ENCODE results near the gene AKR1B15. TPM values are rescaled to one million over a fixed set of nuclear protein-coding genes. Genes with fewer than 3 reads are reported as not detected.
A peak's percentile ranks its signal among the peaks of the same experiment; 100 is the strongest.

Gene AKR1B15
- total RNA-seq, 1 experiment from 2014 or later, result 0.73 TPM

DNA sequence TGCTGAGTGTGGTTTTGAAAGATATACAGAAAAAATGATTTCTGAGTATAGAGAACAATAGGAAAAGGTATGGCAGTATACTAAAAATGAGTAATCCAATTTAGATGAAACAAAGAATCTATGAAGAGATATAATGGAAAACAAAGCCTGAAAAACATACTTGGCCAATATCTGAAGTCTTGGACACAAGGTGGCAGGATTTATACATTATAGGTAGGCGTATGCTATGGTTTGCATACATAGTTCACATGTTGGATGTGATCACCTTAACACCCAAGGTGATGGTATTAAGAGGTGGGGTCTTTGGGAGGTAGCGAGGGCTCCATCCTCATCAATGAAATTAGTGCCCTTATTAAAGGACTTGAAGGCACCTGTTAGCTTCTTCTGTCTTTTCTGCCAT is 63.3 kb downstream of the AKR1B15 start:
- CTCF ChIA-PET, result no interaction called here
- no peaks in the 10 kb centered on the region for H3K36me3 Mint-ChIP-seq (ENCODE audit: insufficient read depth, unreplicated experiment)
- intact Hi-C loops (cut with micrococcal nuclease; ENCODE audit: unreplicated experiment), result no loop called here
- H3K4me1 Mint-ChIP-seq (ENCODE audit: low read depth, unreplicated experiment), result peaks cover 12% of the 10 kb centered on the region
- H3K4me3 Mint-ChIP-seq (ENCODE audit: low read depth, unreplicated experiment), result no peak overlapping the region
- no peak for DNase-seq
- peaks cover 21% of the 10 kb centered on the region for H3K27me3 Mint-ChIP-seq (ENCODE audit: unreplicated experiment)
- no TSS peak for BruUV-seq (replicated peaks)
- TF ChIP-seq, protein P1, sequence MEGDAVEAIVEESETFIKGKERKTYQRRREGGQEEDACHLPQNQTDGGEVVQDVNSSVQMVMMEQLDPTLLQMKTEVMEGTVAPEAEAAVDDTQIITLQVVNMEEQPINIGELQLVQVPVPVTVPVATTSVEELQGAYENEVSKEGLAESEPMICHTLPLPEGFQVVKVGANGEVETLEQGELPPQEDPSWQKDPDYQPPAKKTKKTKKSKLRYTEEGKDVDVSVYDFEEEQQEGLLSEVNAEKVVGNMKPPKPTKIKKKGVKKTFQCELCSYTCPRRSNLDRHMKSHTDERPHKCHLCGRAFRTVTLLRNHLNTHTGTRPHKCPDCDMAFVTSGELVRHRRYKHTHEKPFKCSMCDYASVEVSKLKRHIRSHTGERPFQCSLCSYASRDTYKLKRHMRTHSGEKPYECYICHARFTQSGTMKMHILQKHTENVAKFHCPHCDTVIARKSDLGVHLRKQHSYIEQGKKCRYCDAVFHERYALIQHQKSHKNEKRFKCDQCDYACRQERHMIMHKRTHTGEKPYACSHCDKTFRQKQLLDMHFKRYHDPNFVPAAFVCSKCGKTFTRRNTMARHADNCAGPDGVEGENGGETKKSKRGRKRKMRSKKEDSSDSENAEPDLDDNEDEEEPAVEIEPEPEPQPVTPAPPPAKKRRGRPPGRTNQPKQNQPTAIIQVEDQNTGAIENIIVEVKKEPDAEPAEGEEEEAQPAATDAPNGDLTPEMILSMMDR (IDR thresholded peaks at IDR 0.05; ENCODE audit: unreplicated experiment), result no peak
- H3K27ac Mint-ChIP-seq (ENCODE audit: unreplicated experiment), result no peak overlapping the region
- H3K9me3 Mint-ChIP-seq (ENCODE audit: low read depth, unreplicated experiment), result peaks cover 3% of the 10 kb centered on the region

DNA sequence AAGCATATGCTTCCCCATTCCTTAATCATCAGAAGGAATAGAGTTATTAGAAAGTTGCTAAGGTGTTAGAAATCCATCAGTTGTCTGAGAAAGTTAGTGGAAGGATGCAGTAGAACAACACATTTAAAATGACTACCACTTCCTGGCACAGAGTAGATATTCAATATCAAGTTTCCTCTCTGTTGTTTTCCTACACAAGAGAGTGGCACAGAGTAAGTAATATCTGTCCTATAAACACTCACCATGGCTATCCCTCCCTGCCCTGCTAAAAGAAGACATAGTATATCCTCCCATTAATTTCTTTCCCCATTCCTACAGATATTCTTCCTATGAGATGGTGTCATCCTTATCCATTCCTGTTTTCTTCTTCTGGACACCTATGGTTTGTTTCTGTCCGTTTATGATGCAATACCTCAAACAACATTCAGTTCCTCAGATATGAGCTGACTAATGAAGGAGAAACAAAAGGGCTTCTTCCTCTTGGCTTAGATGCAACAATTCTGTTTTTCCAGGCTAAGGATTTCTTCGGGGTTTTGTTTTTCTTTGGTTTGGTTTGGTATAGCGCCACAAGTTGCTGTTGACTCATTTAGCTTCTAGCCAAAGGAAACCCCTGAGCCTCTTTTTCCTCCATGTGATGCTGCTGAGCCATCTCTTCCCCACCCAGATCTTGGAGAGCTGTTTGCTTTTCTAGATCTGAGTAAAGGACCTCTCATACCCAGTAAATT is 64.9 kb downstream of the AKR1B15 start:
- no TSS peak for BruUV-seq (replicated peaks)
- CTCF ChIA-PET, result interaction anchor here (1.0 kb wide), 1 partner anchor 182 kb away, joined by 3 read pairs; no protein-coding TSS in a partner anchor
- DNase-seq, result peak; percentile 8
- H3K27ac Mint-ChIP-seq (ENCODE audit: unreplicated experiment), result peak overlapping the region; percentile 43
- H3K4me1 Mint-ChIP-seq (ENCODE audit: low read depth, unreplicated experiment), result peaks cover 12% of the 10 kb centered on the region
- TF ChIP-seq, protein P1 (IDR thresholded peaks at IDR 0.05; ENCODE audit: unreplicated experiment), result no peak
- H3K4me3 Mint-ChIP-seq (ENCODE audit: low read depth, unreplicated experiment), result no peak overlapping the region
- H3K36me3 Mint-ChIP-seq (ENCODE audit: insufficient read depth, unreplicated experiment), result no peaks in the 10 kb centered on the region
- peaks cover 20% of the 10 kb centered on the region for H3K27me3 Mint-ChIP-seq (ENCODE audit: unreplicated experiment)
- H3K9me3 Mint-ChIP-seq (ENCODE audit: low read depth, unreplicated experiment), result peaks cover 3% of the 10 kb centered on the region
- intact Hi-C loops (cut with micrococcal nuclease; ENCODE audit: unreplicated experiment), result no loop called here

DNA sequence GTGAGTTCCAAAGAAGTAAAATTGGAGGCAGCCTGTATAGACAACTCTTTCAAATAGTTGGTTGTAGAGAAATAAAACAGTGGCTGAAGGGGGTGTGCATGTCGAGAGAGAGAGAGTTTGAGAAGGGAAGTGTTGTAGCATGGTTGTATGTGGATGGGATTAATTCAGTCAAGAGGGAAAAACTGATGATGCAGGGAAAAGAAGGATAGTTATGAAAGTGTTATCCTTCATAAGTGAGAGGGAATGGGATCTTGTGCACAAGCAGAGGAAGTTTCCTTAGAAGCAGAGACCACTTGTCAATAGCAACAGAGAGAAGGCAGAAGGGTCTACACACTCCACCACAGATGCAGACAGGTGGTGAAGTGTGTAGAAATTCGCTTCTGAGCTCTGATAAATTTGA is 67.7 kb downstream of the AKR1B15 start:
- Mint-ChIP-seq H3K4me3 (ENCODE audit: low read depth, unreplicated experiment) (no peak overlapping the region), H3K27ac (ENCODE audit: unreplicated experiment) (no peak overlapping the region), H3K9me3 (ENCODE audit: low read depth, unreplicated experiment) (peaks cover 3% of the 10 kb centered on the region), H3K4me1 (ENCODE audit: low read depth, unreplicated experiment) (peaks cover 12% of the 10 kb centered on the region), H3K36me3 (ENCODE audit: insufficient read depth, unreplicated experiment) (no peaks in the 10 kb centered on the region), H3K27me3 (ENCODE audit: unreplicated experiment) (peaks cover 36% of the 10 kb centered on the region)
- TF ChIP-seq, protein P1 (IDR thresholded peaks at IDR 0.05; ENCODE audit: unreplicated experiment), result no peak
- CTCF ChIA-PET, result no interaction called here
- DNase-seq, result no peak
- BruUV-seq (replicated peaks), result no TSS peak
- intact Hi-C loops (cut with micrococcal nuclease; ENCODE audit: unreplicated experiment), result no loop called here

DNA sequence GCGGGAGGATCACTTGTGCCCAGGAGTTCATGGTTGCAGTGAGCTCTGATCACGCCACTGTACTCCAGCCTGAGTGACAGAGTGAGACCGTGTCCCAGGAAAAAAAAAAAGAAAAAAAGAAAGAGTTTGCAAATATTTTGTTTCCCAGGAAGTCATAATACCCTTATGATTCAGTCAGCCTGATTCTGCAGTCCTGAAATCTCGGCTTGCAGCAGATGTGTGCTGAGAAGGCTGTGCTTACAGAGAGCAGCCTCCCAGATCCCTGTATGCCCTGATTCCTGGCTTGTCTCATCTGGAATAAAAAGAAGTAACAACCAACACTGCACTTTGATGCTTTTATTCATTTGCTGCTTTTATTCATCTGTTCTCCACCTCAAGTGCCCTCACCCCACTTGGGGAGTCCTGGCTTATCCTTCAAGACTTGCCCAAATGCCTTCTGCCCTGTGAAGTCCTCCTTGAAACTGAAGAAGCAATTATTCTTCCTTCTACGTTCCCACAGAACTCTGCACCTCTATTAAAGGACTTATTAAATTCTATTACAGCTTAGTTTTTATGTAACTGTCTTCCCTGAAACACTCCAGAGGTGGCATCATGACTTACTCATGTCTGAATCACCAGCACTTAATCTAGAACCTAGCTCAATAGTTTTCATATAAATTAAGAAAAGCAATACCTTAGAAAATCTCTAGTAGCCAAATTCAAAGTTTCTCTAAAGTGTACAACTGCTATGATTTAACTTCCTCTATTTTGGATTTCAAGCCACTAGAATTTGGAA is 70.0 kb downstream of the AKR1B15 start:
- DNase-seq, result no peak
- peaks cover 5% of the 10 kb centered on the region for H3K4me1 Mint-ChIP-seq (ENCODE audit: low read depth, unreplicated experiment)

More for the DNA sequence above, 70.0 kb downstream of the AKR1B15 start:
- BruUV-seq (replicated peaks), result no TSS peak
- no peak overlapping the region for H3K27ac Mint-ChIP-seq (ENCODE audit: unreplicated experiment)
- intact Hi-C loops (cut with micrococcal nuclease; ENCODE audit: unreplicated experiment), result no loop called here
- H3K4me3 Mint-ChIP-seq (ENCODE audit: low read depth, unreplicated experiment), result no peak overlapping the region
- peaks cover 55% of the 10 kb centered on the region for H3K27me3 Mint-ChIP-seq (ENCODE audit: unreplicated experiment)
- H3K9me3 Mint-ChIP-seq (ENCODE audit: low read depth, unreplicated experiment), result peaks cover 3% of the 10 kb centered on the region
- TF ChIP-seq, protein P1 (IDR thresholded peaks at IDR 0.05; ENCODE audit: unreplicated experiment), result no peak
- H3K36me3 Mint-ChIP-seq (ENCODE audit: insufficient read depth, unreplicated experiment), result no peaks in the 10 kb centered on the region
- CTCF ChIA-PET, result interaction anchor here (0.5 kb wide), 1 partner anchor 189 kb away, joined by 3 read pairs; no protein-coding TSS in a partner anchor

All from Calu3 (cell line).